NCI-H1436 (cell line): ENCODE measurements around the gene LDLR.
A peak's percentile ranks its signal among the peaks of the same experiment; 100 is the strongest.
"Not testable (repeated sequence)": the region's sequence is repeated elsewhere in the genome, so short reads cannot be mapped to it uniquely, and the experiment has no call there.

Experiments
- DNase-seq: peaks from one replicate; lab custom pipeline; 2025; lab: John Stamatoyannopoulos, UW

LDLR gene

GRCh38 chr19:11105014-11105636 lies 15.9 kb downstream of the LDLR start:
- no peak for DNase-seq

GRCh38 chr19:11106477-11106876 lies 17.2 kb downstream of the LDLR start:
- DNase-seq = no peak

- no peak for DNase-seq
Measured at GRCh38 chr19:11108746-11109145, 19.5 kb downstream of the LDLR start.

GRCh38 chr19:11111117-11111770 lies 22.0 kb downstream of the LDLR start:
- no peak for DNase-seq

- no peak for DNase-seq
Measured at GRCh38 chr19:11111771-11112144, 22.5 kb downstream of the LDLR start.

- DNase-seq = no peak
Measured at GRCh38 chr19:11113140-11113708, 24.0 kb downstream of the LDLR start.

GRCh38 chr19:11115042-11115441 lies 25.8 kb downstream of the LDLR start:
- no peak for DNase-seq

- no peak for DNase-seq
Measured at GRCh38 chr19:11115895-11116446, 26.7 kb downstream of the LDLR start.

GRCh38 chr19:11116507-11116906 lies 27.2 kb downstream of the LDLR start:
- DNase-seq = no peak

- DNase-seq = not testable (repeated sequence)
Measured at GRCh38 chr19:11121963-11122362, 32.7 kb downstream of the LDLR start.

- no peak for DNase-seq
Measured at GRCh38 chr19:11123114-11123513, 33.9 kb downstream of the LDLR start.

GRCh38 chr19:11124157-11124556 lies 34.9 kb downstream of the LDLR start:
- DNase-seq = not testable (repeated sequence)

GRCh38 chr19:11125994-11126685 lies 36.9 kb downstream of the LDLR start:
- DNase-seq = peak; percentile 43

GRCh38 chr19:11127905-11128304 lies 38.6 kb downstream of the LDLR start:
- DNase-seq = no peak

- DNase-seq = peak; percentile 29
Measured at GRCh38 chr19:11130824-11131455, 41.7 kb downstream of the LDLR start.

- no peak for DNase-seq
Measured at GRCh38 chr19:11131471-11131870, 42.2 kb downstream of the LDLR start.

- DNase-seq = no peak
Measured at GRCh38 chr19:11136400-11137101, 47.3 kb downstream of the LDLR start.

- peak; percentile 73 for DNase-seq
Measured at GRCh38 chr19:11137542-11138384, 48.5 kb downstream of the LDLR start.

- no peak for DNase-seq
Measured at GRCh38 chr19:11138601-11139300, 49.5 kb downstream of the LDLR start.

- not testable (repeated sequence) for DNase-seq
Measured at GRCh38 chr19:11140023-11140538, 50.8 kb downstream of the LDLR start.
